Activated T-cell treated with anti-CD3 and anti-CD28 coated beads for 4 hours (primary cell): ENCODE results near the gene MZF1.
"Not testable (repeated sequence)": the region's sequence is repeated elsewhere in the genome, so short reads cannot be mapped to it uniquely, and the experiment has no call there.

Source experiments
- DNase-seq: peaks from one replicate; pipeline ENCODE4 v3.0.0-alpha.2; 2020

The MZF1 gene

GRCh38 chr19:58572818-58573657 lies at the start of gene MZF1:
Gene MZF1 (minus strand): TSS chr19:58573335. CDS start chr19:58571389, 1,946 bp downstream.
- peak; percentile 99 for DNase-seq

GRCh38 chr19:58607213-58607612 lies 34.1 kb upstream of the MZF1 start:
- not testable (repeated sequence) for DNase-seq

GRCh38 chr19:58606251-58606896 lies 33.2 kb upstream of the MZF1 start:
- not testable (repeated sequence) for DNase-seq

GRCh38 chr19:58586133-58586765 lies 13.1 kb upstream of the MZF1 start:
- no peak for DNase-seq

- no peak for DNase-seq
Measured at GRCh38 chr19:58585442-58586132, 12.5 kb upstream of the MZF1 start.

- DNase-seq, result no peak
Measured at GRCh38 chr19:58584498-58585441, 11.6 kb upstream of the MZF1 start.

GRCh38 chr19:58582985-58583384 lies 9.8 kb upstream of the MZF1 start:
- no peak for DNase-seq

GRCh38 chr19:58581227-58582141 lies 8.3 kb upstream of the MZF1 start:
- peak; percentile 88 for DNase-seq

GRCh38 chr19:58579473-58580142 lies 6.5 kb upstream of the MZF1 start:
- DNase-seq, result no peak

- no peak for DNase-seq
Measured at GRCh38 chr19:58578012-58578925, 5.1 kb upstream of the MZF1 start.

- DNase-seq, result not testable (repeated sequence)
Measured at GRCh38 chr19:58577581-58577980, 4.4 kb upstream of the MZF1 start.

- DNase-seq, result peak; percentile 58
Measured at GRCh38 chr19:58575183-58576041, 2.3 kb upstream of the MZF1 start.

GRCh38 chr19:58573658-58574164 lies 576 bp upstream of the MZF1 start:
- DNase-seq, result no peak

GRCh38 chr19:58572026-58572817 lies 913 bp downstream of the MZF1 start:
- DNase-seq, result no peak

GRCh38 chr19:58571575-58571947 lies 1.6 kb downstream of the MZF1 start:
- DNase-seq, result no peak

- DNase-seq, result no peak
Measured at GRCh38 chr19:58570770-58571574, 2.2 kb downstream of the MZF1 start.
